ENCODE measurements around the gene FLOT1. TPM values are rescaled to one million over a fixed set of nuclear protein-coding genes. Genes with fewer than 3 reads are reported as not detected.

The FLOT1 gene
- total RNA-seq, 2 donors from 2014 or later, result 121 to 141 TPM

- WGBS, 2 experiments (ENCODE audit: insufficient coverage in 1 of 2, insufficient read length in 1 of 2), result 90 to 92% methylated on average over 2 to 3 of the region's 3 CpGs
- H3K36me3 Mint-ChIP-seq (ENCODE audit: low read depth), result no peaks in the 10 kb centered on the region
Observed at GRCh38 chr6:30754631-30755030, 12.1 kb upstream of the FLOT1 start.

GRCh38 chr6:30752157-30752927, 9.9 kb upstream of the FLOT1 start:
- peaks cover under 1% of the 10 kb centered on the region for H3K4me1 ChIP-seq (ENCODE audit: control insufficient read depth, insufficient read depth, low read length)
- WGBS, 2 experiments (ENCODE audit: insufficient coverage in 1 of 2, insufficient read length in 1 of 2), result 86 to 87% methylated on average over 7 to 12 of the region's 12 CpGs
- H3K27ac Mint-ChIP-seq, result peak overlapping the region; percentile 75
- H3K4me3 Mint-ChIP-seq, result no peak overlapping the region
- peaks cover 32% of the 10 kb centered on the region for H3K4me1 Mint-ChIP-seq
- H3K36me3 Mint-ChIP-seq (ENCODE audit: low read depth), result no peaks in the 10 kb centered on the region
- no peak overlapping the region for H3K4me3 ChIP-seq (ENCODE audit: low read length)
- H3K27me3 ChIP-seq (ENCODE audit: control insufficient read depth, insufficient read depth, low read length, poor library complexity, severe bottlenecking), result no peaks in the 10 kb centered on the region
- no peak overlapping the region for H3K27ac ChIP-seq (ENCODE audit: low read depth, low read length)
- no peak for TF ChIP-seq CTCF (conservative IDR thresholded peaks at IDR 0.05)
- no peaks in the 10 kb centered on the region for H3K36me3 ChIP-seq (ENCODE audit: control insufficient read depth, insufficient read depth, low read length)
- no peaks in the 10 kb centered on the region for H3K9me3 ChIP-seq (ENCODE audit: control insufficient read depth, low read length)
- DNase-seq, result no peak
- no peaks in the 10 kb centered on the region for H3K9me3 Mint-ChIP-seq
- no peak overlapping the region for H3K9ac ChIP-seq (ENCODE audit: extremely low read depth, low read length, poor library complexity, severe bottlenecking)
- no peaks in the 10 kb centered on the region for H3K27me3 Mint-ChIP-seq (ENCODE audit: insufficient read depth)

More at GRCh38 chr6:30754631-30755030, 12.1 kb upstream of the FLOT1 start:
- no peaks in the 10 kb centered on the region for H3K9me3 Mint-ChIP-seq
- peaks cover 4% of the 10 kb centered on the region for H3K4me1 ChIP-seq (ENCODE audit: control insufficient read depth, insufficient read depth, low read length)
- DNase-seq, result no peak
- no peaks in the 10 kb centered on the region for H3K27me3 ChIP-seq (ENCODE audit: control insufficient read depth, insufficient read depth, low read length, poor library complexity, severe bottlenecking)
- H3K27ac Mint-ChIP-seq, result no peak overlapping the region
- no peaks in the 10 kb centered on the region for H3K27me3 Mint-ChIP-seq (ENCODE audit: insufficient read depth)
- no peak overlapping the region for H3K4me3 Mint-ChIP-seq
- no peak overlapping the region for H3K4me3 ChIP-seq (ENCODE audit: low read length)
- no peak for TF ChIP-seq CTCF (conservative IDR thresholded peaks at IDR 0.05)
- H3K9ac ChIP-seq (ENCODE audit: extremely low read depth, low read length, poor library complexity, severe bottlenecking), result no peak overlapping the region
- H3K27ac ChIP-seq (ENCODE audit: low read depth, low read length), result no peak overlapping the region
- no peaks in the 10 kb centered on the region for H3K9me3 ChIP-seq (ENCODE audit: control insufficient read depth, low read length)
- H3K4me1 Mint-ChIP-seq, result peaks cover 27% of the 10 kb centered on the region
- no peaks in the 10 kb centered on the region for H3K36me3 ChIP-seq (ENCODE audit: control insufficient read depth, insufficient read depth, low read length)

GRCh38 chr6:30750379-30750668, 7.8 kb upstream of the FLOT1 start:
- no peak overlapping the region for H3K27ac ChIP-seq (ENCODE audit: low read depth, low read length)
- no peak for TF ChIP-seq CTCF (conservative IDR thresholded peaks at IDR 0.05)
- peaks cover 32% of the 10 kb centered on the region for H3K4me1 Mint-ChIP-seq
- no peak overlapping the region for H3K4me3 ChIP-seq (ENCODE audit: low read length)
- H3K9ac ChIP-seq (ENCODE audit: extremely low read depth, low read length, poor library complexity, severe bottlenecking), result no peak overlapping the region
- no peaks in the 10 kb centered on the region for H3K27me3 ChIP-seq (ENCODE audit: control insufficient read depth, insufficient read depth, low read length, poor library complexity, severe bottlenecking)
- no peaks in the 10 kb centered on the region for H3K36me3 ChIP-seq (ENCODE audit: control insufficient read depth, insufficient read depth, low read length)
- no peak overlapping the region for H3K27ac Mint-ChIP-seq
- peaks cover 1% of the 10 kb centered on the region for H3K4me1 ChIP-seq (ENCODE audit: control insufficient read depth, insufficient read depth, low read length)
- no peak for DNase-seq
- no peak overlapping the region for H3K4me3 Mint-ChIP-seq
- H3K9me3 ChIP-seq (ENCODE audit: control insufficient read depth, low read length), result no peaks in the 10 kb centered on the region
- no peaks in the 10 kb centered on the region for H3K27me3 Mint-ChIP-seq (ENCODE audit: insufficient read depth)
- no peaks in the 10 kb centered on the region for H3K9me3 Mint-ChIP-seq
- no peaks in the 10 kb centered on the region for H3K36me3 Mint-ChIP-seq (ENCODE audit: low read depth)
